Thyroid gland (tissue), 4 donors: ENCODE results near the gene ZBED1.

Experiments
- CTCF ChIP-seq, 6 experiments: fragments of 200-600 bp in 3 of 6; fragments of 450-650 bp in 3 of 6; sonication (generic) in 3 of 6; IDR thresholded peaks; one replicate each; pipeline ENCODE4 v1.5.1; 2016 to 2019; ENCODE audit warnings: antibody characterized with exemption in 6 of 6, mild to moderate bottlenecking in 2 of 6, inconsistent platforms in 1 of 6, moderate library complexity in 1 of 6
- POLR2A ChIP-seq, 2 donors: fragments of 450-650 bp; IDR thresholded peaks; one replicate each; pipeline ENCODE4 v1.6.1; 2017; ENCODE audit warnings: antibody characterized with exemption in 2 of 2, mild to moderate bottlenecking in 2 of 2, moderate library complexity in 1 of 2

- no peak for TF ChIP-seq CTCF (IDR thresholded peaks at IDR 0.05)
- TF ChIP-seq POLR2A (IDR thresholded peaks at IDR 0.05) = no peak
These were observed 29.1 kb downstream of the ZBED1 start for GRCh38 chrX:2471641-2472040.
